K562 (cell line): ENCODE results near the gene ACP4. TPM values are rescaled to one million over a fixed set of nuclear protein-coding genes. Genes with fewer than 3 reads are reported as not detected.

Experiments
- AFF4 ChIP-seq: sonication (generic); formaldehyde crosslinking; IDR thresholded peaks from 2 replicates; pipeline ENCODE4 v1.8.0; 2023; ENCODE audit warnings: mild to moderate bottlenecking, missing genetic modification reagents
- BHLHE40 ChIP-seq: IDR thresholded peaks from 2 replicates; pipeline ENCODE4 v1.6.1; 2011; ENCODE audit warnings: low read length, improper control_type of control experiment
- ELF1 ChIP-seq: fragments of 200-800 bp; sonication (Bioruptor generic); IDR thresholded peaks from 2 replicates; pipeline ENCODE4 v1.6.1; 2016; ENCODE audit warnings: missing genetic modification characterization, missing compliant biosample characterization
- FIP1L1 ChIP-seq: fragments of 200-400 bp; formaldehyde crosslinking; IDR thresholded peaks from 2 replicates; pipeline ENCODE4 v1.6.1; 2018; ENCODE audit warnings: mild to moderate bottlenecking, low read depth, low read length; ENCODE audit not compliant: poor library complexity, severe bottlenecking
- FOSL1 ChIP-seq: fragments of 200-800 bp; sonication (Bioruptor generic); conservative IDR thresholded peaks from 2 replicates; pipeline ENCODE4 v1.6.1; 2016; ENCODE audit warnings: missing genetic modification characterization, missing compliant biosample characterization
- FOXJ3 ChIP-seq: sonication (generic); formaldehyde crosslinking; IDR thresholded peaks from 2 replicates; pipeline ENCODE4 v1.4.0; 2020; ENCODE audit warnings: mild to moderate bottlenecking, missing genetic modification reagents
- FOXP1 ChIP-seq: sonication (generic); formaldehyde crosslinking; IDR thresholded peaks from 2 replicates; pipeline ENCODE4 v1.8.0; 2022; ENCODE audit warnings: mild to moderate bottlenecking, missing genetic modification reagents
- HDAC3 ChIP-seq: fragments of 450-650 bp; IDR thresholded peaks from 2 replicates; pipeline ENCODE4 v1.6.1; 2018; ENCODE audit warnings: borderline replicate concordance, mild to moderate bottlenecking, moderate library complexity; ENCODE audit not compliant: partially characterized antibody
- HDAC6 ChIP-seq: IDR thresholded peaks from 2 replicates; pipeline ENCODE4 v1.6.1; 2012; ENCODE audit warnings: low read depth, mild to moderate bottlenecking, control low read depth, inconsistent platforms, low read length, moderate library complexity
- KDM5B ChIP-seq: fragments of 200-600 bp; sonication (generic); IDR thresholded peaks from 2 replicates; pipeline ENCODE4 v1.6.1; 2012; ENCODE audit warnings: low read depth, mild to moderate bottlenecking, moderate library complexity, low read length, control low read depth, inconsistent platforms; ENCODE audit not compliant: insufficient replicate concordance
- MAFK ChIP-seq: IDR thresholded peaks from 2 replicates; pipeline ENCODE4 v1.6.1; 2011; ENCODE audit warnings: low read length, improper control_type of control experiment
- MXI1 ChIP-seq: IDR thresholded peaks from 2 replicates; pipeline ENCODE4 v1.6.1; 2011; ENCODE audit warnings: low read depth, mild to moderate bottlenecking, improper control_type of control experiment, low read length
- MYC ChIP-seq, 2 experiments: fragments of 250-450 bp in 1 of 2; sonication (Bioruptor Pico) in 1 of 2; IDR thresholded peaks; 2 replicates each; pipeline versions ENCODE4 v1.5.1 to v1.6.1; 2012 to 2021; ENCODE audit warnings: low read depth in 2 of 2, borderline replicate concordance in 1 of 2, improper control_type of control experiment in 1 of 2, low read length in 1 of 2, mild to moderate bottlenecking in 1 of 2, moderate library complexity in 1 of 2
- NCOR1 ChIP-seq: fragments of 450-650 bp; IDR thresholded peaks from 2 replicates; pipeline ENCODE4 v1.6.1; 2016; ENCODE audit warnings: mild to moderate bottlenecking, moderate library complexity
- PML ChIP-seq: IDR thresholded peaks from 2 replicates; pipeline ENCODE4 v1.6.1; 2012; ENCODE audit warnings: low read length, inconsistent platforms
- SLC30A9 ChIP-seq: fragments of 250-450 bp; sonication (Bioruptor Pico); IDR thresholded peaks from 2 replicates; pipeline ENCODE4 v1.8.0; 2022; ENCODE audit warnings: mild to moderate bottlenecking, moderate library complexity
- SRSF1 ChIP-seq: fragments of 200-400 bp; formaldehyde crosslinking; IDR thresholded peaks from 2 replicates; pipeline ENCODE4 v1.6.1; 2017; ENCODE audit warnings: mild to moderate bottlenecking, low read depth, low read length, moderate library complexity
- SUPT5H ChIP-seq: fragments of 450-650 bp; IDR thresholded peaks from 2 replicates; pipeline ENCODE4 v1.6.1; 2016
- ZNF133 ChIP-seq: fragments of 250-450 bp; sonication (Bioruptor Pico); IDR thresholded peaks from 2 replicates; pipeline ENCODE4 v1.4.0; 2020; ENCODE audit warnings: mild to moderate bottlenecking
- ZNF175 ChIP-seq: fragments of 200-800 bp; sonication (Bioruptor generic); IDR thresholded peaks from 2 replicates; pipeline ENCODE4 v1.6.1; 2016; ENCODE audit warnings: low read depth, mild to moderate bottlenecking, missing genetic modification characterization, missing compliant biosample characterization
- ZNF197 ChIP-seq: fragments of 200-800 bp; sonication (Bioruptor generic); IDR thresholded peaks from 2 replicates; pipeline ENCODE4 v1.6.1; 2016; ENCODE audit warnings: low read depth, missing genetic modification characterization, missing compliant biosample characterization
- ZNF584 ChIP-seq: fragments of 200-800 bp; sonication (Bioruptor generic); IDR thresholded peaks from 2 replicates; pipeline ENCODE4 v1.6.1; 2016; ENCODE audit warnings: low read depth, mild to moderate bottlenecking, missing genetic modification characterization, missing compliant biosample characterization
- ZNF699 ChIP-seq: fragments of 250-450 bp; sonication (Bioruptor Pico); IDR thresholded peaks from 2 replicates; pipeline ENCODE4 v1.8.0; 2021; ENCODE audit warnings: mild to moderate bottlenecking, moderate library complexity; ENCODE audit not compliant: insufficient replicate concordance
- polyA plus RNA-seq, 8 experiments: library from polyadenylated mRNA; depleted of rRNA in 4 of 8; stranded (reverse) in 5 of 8; unstranded in 3 of 8; fragments of >200 nt; fragmentation: Nextera tagmentation in 2 of 8; fragmentation: Illumina TruSeq in 1 of 8; extraction: Ambion mirVana in 2 of 8; extraction: Trizol in 1 of 8; gene quantifications; 2 replicates each; pipeline versions ENCODE4 v1.2.1 to v1.2.3, GENCODE V29; 2011 to 2014; ENCODE audit warnings: inconsistent platforms in 1 of 8, missing spikeins in 1 of 8
- total RNA-seq, 7 experiments: library from RNA; depleted of rRNA in 6 of 7; stranded (reverse); fragments of >200 nt in 6 of 7; fragmentation: Illumina TruSeq in 2 of 7; extraction: Trizol in 2 of 7; gene quantifications; 2 replicates each; pipeline versions ENCODE4 v1.2.1 to v1.2.3, GENCODE V29; 2011 to 2021; ENCODE audit warnings: low replicate concordance in 1 of 7
- TF ChIP-seq, protein P1 (sequence below): fragments of 250-450 bp; sonication (Bioruptor Pico); IDR thresholded peaks from 2 replicates; pipeline ENCODE4 v1.8.0; 2021; ENCODE audit warnings: mild to moderate bottlenecking, moderate library complexity

Gene ACP4
- total and polyA plus RNA-seq, 9 of the 15 experiments (the other 6 are each of a cell fraction or from before 2014, with no cell fraction given): not detected

- TF ChIP-seq, protein P1, sequence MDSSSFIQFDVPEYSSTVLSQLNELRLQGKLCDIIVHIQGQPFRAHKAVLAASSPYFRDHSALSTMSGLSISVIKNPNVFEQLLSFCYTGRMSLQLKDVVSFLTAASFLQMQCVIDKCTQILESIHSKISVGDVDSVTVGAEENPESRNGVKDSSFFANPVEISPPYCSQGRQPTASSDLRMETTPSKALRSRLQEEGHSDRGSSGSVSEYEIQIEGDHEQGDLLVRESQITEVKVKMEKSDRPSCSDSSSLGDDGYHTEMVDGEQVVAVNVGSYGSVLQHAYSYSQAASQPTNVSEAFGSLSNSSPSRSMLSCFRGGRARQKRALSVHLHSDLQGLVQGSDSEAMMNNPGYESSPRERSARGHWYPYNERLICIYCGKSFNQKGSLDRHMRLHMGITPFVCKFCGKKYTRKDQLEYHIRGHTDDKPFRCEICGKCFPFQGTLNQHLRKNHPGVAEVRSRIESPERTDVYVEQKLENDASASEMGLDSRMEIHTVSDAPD (CRISPR knock-in tag): no peak
- TF ChIP-seq ZNF699 (no peak), ELF1 (no peak), SRSF1 (no peak), ZNF584 (CRISPR knock-in tag) (no peak), PML (no peak), ZNF175 (CRISPR knock-in tag) (no peak), FOXP1 (CRISPR knock-in tag) (0 out of 2 replicates have a peak, but pooled peaks have one; percentile 21), MXI1 (no peak), FIP1L1 (no peak), FOXJ3 (no peak), MAFK (no peak), SLC30A9 (no peak), ZNF197 (CRISPR knock-in tag) (no peak), FOSL1 (tag) (no peak), HDAC6 (no peak), BHLHE40 (no peak), MYC (IDR thresholded peaks at IDR 0.05; ENCODE audit: low read depth, low read length) (no peak), MYC (CRISPR knock-in tag; IDR thresholded peaks at IDR 0.05; ENCODE audit: borderline replicate concordance, low read depth) (no peak), SUPT5H (peak; percentile 70), HDAC3 (no peak), ZNF133 (CRISPR knock-in tag) (no peak), KDM5B (no peak), AFF4 (CRISPR knock-in tag) (no peak), NCOR1 (0 out of 2 replicates have a peak, but pooled peaks have one; percentile 3)
These were observed 6.6 kb downstream of the ACP4 start (continued) for GRCh38 chr19:50796634-50797428.
